Measurements from ENCODE around the gene HECTD4.

HECTD4 gene

DNA sequence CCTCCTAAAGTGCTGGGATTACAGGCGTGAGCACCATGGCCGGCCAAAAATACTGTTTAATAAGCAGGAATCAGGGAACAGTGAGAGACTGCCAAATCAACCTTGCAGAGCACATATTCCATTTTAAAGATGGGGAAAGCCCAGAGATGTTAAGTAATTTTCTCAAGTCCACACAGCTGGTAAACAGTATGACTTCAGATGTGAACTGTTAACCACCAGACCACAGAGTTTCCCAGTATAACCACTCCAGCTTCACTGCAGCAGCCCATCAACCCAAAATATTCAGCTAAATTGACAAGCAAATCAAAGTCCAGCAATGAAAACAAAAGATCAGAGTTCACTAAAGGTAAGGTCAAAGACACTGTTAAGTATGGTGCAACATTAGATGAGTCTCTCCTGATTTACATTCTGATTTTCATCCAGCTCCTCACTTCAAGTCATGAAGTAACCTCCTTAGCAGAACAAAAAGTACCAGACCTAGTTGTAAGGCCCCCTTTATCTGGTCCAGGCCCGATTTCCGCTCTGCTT, 174.8 kb downstream of the HECTD4 start:
- DNase-seq (ENCODE audit: low read depth) = no peak

DNA sequence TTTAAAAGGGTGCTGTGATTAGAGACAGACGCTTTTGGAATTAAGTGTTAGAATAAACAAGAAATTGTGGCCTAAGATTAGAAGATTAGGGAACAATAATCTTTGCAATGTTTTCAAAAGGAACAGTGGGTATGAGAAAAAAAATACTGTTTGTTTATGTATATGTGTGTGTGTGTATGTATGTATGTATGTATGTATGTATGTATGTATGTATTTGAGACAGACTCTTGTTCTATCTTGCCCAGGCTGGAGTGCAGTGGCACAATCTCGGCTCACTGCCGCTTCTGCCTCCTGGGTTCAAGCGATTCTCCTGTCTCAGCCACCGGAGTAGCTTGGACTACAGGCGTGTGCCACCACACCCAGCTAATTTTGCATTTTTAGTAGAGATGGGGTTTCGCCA, 175.3 kb downstream of the HECTD4 start:
- no peak for DNase-seq (ENCODE audit: low read depth)

DNA sequence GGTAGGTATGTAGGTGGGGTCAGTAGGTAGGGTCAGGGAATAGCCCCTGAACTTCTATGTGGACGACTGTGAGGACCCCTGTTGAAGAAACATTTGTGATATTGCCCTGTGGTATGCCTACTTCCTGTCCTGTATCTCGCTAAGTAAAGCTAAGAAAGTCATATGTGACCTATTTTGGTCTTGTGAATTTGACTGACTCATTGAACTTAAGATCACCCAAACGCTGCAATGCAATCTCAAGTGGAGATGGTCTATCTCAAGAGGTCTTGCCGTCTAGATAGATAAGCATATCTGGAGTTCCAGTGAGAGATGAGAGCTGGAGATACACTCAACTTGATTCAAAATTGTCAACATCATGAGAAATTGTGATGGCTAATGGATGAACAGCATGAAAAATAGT, 183.1 kb downstream of the HECTD4 start:
- DNase-seq (ENCODE audit: low read depth) = no peak

DNA sequence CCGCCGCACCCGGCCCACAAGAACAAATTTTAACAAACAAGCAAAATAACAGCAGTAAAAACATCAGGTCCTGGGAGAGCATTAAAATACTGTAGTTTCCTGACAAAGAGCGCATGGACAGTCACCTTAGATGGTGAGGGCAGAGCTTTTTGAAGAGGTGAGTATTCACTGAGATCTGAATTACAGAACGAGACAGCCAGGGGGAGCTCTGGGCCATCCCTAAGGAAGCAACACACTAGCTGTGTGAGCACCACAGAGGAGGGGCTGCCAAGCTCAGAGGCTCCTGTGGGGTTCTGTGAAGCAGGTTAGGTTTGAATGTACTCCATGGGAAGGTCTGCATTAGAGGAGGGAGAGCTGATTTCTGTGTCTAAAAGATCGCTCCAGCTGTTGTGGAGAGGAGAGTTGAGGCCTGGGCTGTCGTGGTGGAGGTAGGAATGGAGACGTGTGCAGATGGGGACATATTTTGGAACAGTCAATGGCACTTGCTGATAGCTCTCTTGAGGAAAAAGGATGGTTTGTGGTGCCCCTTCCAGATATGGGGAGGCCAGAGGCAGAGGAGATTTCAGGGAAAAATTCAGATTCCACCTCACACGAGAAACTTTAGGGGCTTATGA, 184.0 kb downstream of the HECTD4 start:
- DNase-seq (ENCODE audit: low read depth) = peak; percentile 12

GRCh38 chr12:112196196-112196875, 185.9 kb downstream of the HECTD4 start:
- DNase-seq (ENCODE audit: low read depth) = no peak

DNA sequence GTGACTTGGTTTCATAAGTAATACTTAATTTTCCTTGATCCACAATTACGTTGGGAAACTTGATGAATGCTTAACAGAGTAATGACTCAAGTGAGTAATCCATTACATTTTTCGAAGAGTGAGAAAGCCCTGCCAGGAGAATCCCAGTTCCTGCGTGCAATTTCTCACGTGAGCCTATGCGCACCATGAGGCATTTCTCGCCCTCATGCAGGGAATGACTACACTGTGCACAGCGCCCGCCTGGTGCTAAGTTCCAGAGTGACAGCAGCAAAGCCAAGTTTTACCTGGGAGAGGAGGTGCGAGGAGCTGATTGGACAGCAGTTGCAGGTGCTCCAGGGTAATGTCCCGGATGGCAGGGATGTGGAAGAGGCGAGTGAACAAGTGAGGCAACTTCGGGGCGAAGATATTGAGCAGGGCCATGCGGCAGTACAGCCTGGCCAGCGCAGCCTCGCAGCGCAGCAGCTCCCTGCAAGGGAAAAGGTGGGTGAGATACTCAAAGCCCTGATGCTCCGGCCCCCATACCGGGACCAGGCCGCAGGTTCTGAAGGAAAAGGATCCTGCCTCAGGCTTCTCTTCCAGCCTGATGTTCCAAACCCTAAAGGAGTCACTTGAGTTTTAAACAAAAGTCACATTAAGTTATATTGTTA, 187.5 kb downstream of the HECTD4 start:
- DNase-seq (ENCODE audit: low read depth) = no peak

- DNase-seq (ENCODE audit: low read depth) = no peak
Observed at GRCh38 chr12:112192475-112192874, 189.8 kb downstream of the HECTD4 start.

DNA sequence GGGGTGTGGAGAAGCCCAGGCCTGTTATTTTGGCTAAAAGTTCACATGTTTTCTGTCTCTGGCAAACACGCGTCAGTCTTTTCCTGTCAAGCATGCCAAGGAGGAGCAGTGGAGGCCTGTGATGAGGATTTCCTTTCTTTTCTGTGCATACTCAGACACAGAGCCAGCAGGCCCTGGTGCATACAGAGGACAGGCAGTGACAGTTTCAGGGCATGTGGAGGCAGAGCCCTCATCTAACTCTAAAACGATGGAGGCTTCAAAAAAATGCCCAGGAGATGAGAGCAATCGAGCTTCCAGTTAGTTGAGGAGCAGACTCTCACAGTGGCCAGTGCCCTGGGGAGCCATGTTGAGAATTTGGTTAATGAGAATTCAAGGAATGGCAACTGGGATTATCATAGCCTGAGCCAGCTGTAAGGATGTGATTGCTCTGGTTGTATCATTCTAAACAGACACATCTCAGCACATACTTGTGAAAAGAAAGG, 190.3 kb downstream of the HECTD4 start:
- no peak for DNase-seq (ENCODE audit: low read depth)

- no peak for DNase-seq (ENCODE audit: low read depth)
Observed at GRCh38 chr12:112191201-112191600, 191.0 kb downstream of the HECTD4 start.

- no peak for DNase-seq (ENCODE audit: low read depth)
Observed at GRCh38 chr12:112190231-112191025, 191.8 kb downstream of the HECTD4 start.

GRCh38 chr12:112188130-112188830, 194.0 kb downstream of the HECTD4 start:
- no peak for DNase-seq (ENCODE audit: low read depth)

- no peak for DNase-seq (ENCODE audit: low read depth)
Observed at GRCh38 chr12:112185093-112185923, 196.9 kb downstream of the HECTD4 start.

DNA sequence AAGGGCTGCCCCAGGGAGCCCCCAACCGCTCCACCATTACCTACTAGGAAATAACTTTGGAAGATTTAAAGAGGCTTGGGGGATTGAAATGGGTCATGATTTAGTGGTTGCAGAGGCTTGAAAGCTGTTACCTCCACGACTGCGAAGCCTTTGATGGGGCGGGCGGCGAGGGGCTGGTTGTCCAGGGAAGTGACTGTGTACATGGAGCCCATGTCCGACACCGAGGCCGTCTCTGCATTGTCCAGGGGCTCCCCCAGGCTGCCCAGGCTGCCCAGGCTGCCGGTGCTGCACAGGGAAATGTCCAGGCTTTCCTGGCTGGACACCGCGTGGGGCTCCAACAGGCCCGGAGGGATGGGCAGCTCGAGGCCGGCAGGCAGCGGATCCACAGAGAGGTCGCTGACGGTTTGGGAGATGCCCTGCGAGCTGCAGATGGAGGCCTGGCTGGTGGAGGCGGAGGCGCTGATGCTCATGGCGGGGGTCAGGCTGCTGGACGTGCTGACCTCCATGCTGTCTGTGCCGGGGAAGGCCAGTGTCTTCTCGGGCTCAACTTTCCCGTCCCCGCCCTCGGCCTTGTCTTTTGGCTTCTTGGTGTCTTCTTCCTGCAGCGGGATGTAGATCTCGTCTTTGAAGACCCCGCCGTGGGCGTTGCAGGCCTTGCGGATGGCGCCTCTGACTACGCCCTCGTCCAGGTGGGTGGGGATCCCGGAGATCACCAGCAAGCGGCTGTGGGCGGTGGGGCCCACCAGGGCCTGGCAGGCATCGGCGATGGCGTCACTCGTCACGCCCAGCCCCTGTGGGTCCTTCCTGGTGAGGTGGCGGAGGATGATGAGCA, 198.0 kb downstream of the HECTD4 start:
- no peak for DNase-seq (ENCODE audit: low read depth)

DNA sequence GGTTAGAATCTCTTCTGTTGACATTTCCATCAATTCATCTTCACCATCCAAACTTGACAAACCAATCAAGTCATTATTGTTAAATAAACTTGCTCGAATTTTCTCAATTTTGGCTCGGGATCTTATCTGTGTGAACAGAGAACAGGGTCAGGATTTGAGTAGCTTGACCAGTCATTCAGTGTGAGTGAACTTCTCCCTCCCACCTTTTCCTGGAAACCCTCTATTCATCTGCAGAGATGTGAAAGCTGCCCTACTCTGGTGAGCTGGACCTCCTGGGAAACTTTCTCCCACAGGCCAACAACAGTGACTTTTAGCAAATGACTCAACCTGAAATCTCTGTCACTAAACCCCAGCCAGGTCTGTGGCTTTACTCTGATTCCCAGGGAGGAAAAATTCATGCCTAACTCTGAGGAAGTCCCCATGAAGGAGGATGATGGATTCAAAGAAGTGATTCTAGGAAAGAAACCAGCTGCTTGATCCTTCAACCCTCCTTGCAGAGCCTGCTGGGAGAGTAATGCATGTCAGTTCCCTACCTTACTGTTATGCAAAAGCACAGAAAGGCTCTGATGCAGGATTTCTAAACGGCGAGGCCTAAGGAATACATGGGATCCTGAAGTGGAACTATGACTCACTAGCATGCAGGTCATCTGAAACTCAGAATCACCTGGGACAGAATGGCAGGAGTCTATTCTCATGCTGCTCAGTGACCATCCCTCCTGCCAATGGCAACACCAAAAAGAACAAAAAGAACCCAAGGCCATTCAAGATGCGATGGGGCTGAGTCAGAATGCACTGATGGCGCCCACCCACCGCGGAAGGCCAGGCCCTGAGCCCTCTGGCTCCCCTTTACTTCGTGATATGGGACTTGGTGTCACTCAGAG, 198.8 kb downstream of the HECTD4 start:
- DNase-seq (ENCODE audit: low read depth) = no peak

DNA sequence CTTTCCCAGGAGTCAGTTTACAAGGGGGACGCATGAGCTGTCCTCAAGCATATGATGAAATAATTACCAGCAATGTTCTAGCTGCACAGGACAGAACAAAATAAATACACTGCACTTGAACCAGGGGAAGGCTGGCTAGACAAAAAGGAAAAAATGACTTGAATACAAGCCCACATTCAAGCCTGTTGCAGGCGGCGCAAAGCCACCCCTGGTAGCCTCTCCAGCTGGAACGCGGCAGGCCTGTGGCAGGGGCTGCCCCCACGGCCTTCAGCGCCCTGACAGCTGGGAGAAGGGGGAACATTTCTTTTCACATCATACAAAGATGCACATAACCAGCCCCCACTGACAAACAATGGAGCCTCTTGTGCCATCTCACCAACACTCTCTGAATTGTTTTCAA, 199.7 kb downstream of the HECTD4 start:
- DNase-seq (ENCODE audit: low read depth) = no peak

DNA sequence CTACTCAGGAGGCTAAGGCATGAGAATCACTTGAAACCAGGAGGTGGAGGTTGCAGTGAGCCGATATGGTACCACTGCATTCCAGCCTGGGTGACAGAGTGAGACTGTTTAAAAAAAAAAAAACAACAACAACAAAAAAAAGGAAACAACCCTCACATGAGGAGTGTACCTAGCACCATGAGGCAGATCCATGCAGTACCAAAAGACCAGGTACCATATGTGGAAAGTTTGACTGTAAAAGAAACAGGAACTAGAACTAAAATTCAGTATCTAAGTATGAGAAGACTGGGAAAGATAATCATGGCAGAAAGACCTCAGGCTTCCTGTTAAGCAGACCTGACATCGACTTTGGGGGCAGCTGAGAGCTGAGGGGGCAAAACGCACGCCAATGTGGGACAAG, 201.8 kb downstream of the HECTD4 start:
- no peak for DNase-seq (ENCODE audit: low read depth)

GRCh38 chr12:112179916-112180315, 202.3 kb downstream of the HECTD4 start:
- DNase-seq (ENCODE audit: low read depth) = no peak

DNA sequence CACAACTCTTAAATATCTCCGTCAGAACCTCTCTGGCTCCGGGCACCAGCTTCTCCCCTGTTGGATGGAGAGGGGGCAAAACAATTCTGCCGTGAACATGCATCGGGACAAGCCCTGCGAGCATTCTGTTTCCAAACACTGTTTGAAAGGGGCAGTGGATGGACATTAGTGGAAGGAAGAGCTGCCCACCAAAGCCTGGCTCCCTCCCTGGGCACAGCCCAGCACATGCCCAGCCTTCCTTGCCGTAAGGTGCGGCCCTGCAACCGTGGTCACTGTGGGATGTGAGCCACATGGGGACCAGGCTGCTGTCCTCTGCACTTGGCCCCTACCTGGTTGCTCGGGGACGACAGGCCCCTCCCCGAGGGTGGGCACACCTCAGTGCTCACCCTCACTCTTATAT, 202.9 kb downstream of the HECTD4 start:
- DNase-seq (ENCODE audit: low read depth) = no peak

GRCh38 chr12:112178796-112179195, 203.4 kb downstream of the HECTD4 start:
- no peak for DNase-seq (ENCODE audit: low read depth)
